Measurements from ENCODE around the gene FHL2.

The FHL2 gene

GRCh38 chr2:105397953-105398335 is 907 bp downstream of the FHL2 start:
- no peak for TF ChIP-seq CTCF (IDR thresholded peaks at IDR 0.05)
- no peaks in the 10 kb centered on the region for H3K9me3 ChIP-seq (ENCODE audit: control insufficient read depth, low read length)
- peak overlapping the region; percentile 46 for H3K4me3 ChIP-seq (ENCODE audit: low read depth, low read length)
- H3K27ac ChIP-seq = peak overlapping the region; percentile 1
- no peak overlapping the region for H2AFZ ChIP-seq
- no peaks in the 10 kb centered on the region for H3K36me3 ChIP-seq (ENCODE audit: control insufficient read depth, insufficient read depth, low read length)
- no peaks in the 10 kb centered on the region for H3K4me1 ChIP-seq
- H3K4me2 ChIP-seq (ENCODE audit: low read length) = no peak overlapping the region
- H3K9ac ChIP-seq = no peak overlapping the region
- peaks cover 2% of the 10 kb centered on the region for H3K27me3 ChIP-seq (ENCODE audit: control insufficient read depth, insufficient read depth, low read length)
- no peaks in the 10 kb centered on the region for H3K79me2 ChIP-seq

- H3K4me3 ChIP-seq (ENCODE audit: low read depth, low read length) = no peak overlapping the region
- no peak for TF ChIP-seq CTCF (IDR thresholded peaks at IDR 0.05)
- no peak overlapping the region for H3K4me2 ChIP-seq (ENCODE audit: low read length)
- no peaks in the 10 kb centered on the region for H3K9me3 ChIP-seq (ENCODE audit: control insufficient read depth, low read length)
- no peak overlapping the region for H2AFZ ChIP-seq
- H3K36me3 ChIP-seq (ENCODE audit: control insufficient read depth, insufficient read depth, low read length) = no peaks in the 10 kb centered on the region
- peaks cover 2% of the 10 kb centered on the region for H3K27me3 ChIP-seq (ENCODE audit: control insufficient read depth, insufficient read depth, low read length)
- no peaks in the 10 kb centered on the region for H3K4me1 ChIP-seq
- H3K9ac ChIP-seq = no peak overlapping the region
- no peaks in the 10 kb centered on the region for H3K79me2 ChIP-seq
- no peak overlapping the region for H3K27ac ChIP-seq
These were observed 1.7 kb downstream of the FHL2 start for GRCh38 chr2:105397025-105397722.

GRCh38 chr2:105396254-105397024 is 2.4 kb downstream of the FHL2 start:
- no peak overlapping the region for H3K27ac ChIP-seq
- no peak overlapping the region for H3K9ac ChIP-seq
- H3K4me3 ChIP-seq (ENCODE audit: low read depth, low read length) = no peak overlapping the region
- no peaks in the 10 kb centered on the region for H3K36me3 ChIP-seq (ENCODE audit: control insufficient read depth, insufficient read depth, low read length)
- H3K4me1 ChIP-seq = no peaks in the 10 kb centered on the region
- no peaks in the 10 kb centered on the region for H3K79me2 ChIP-seq
- no peaks in the 10 kb centered on the region for H3K9me3 ChIP-seq (ENCODE audit: control insufficient read depth, low read length)
- H3K4me2 ChIP-seq (ENCODE audit: low read length) = no peak overlapping the region
- peaks cover 2% of the 10 kb centered on the region for H3K27me3 ChIP-seq (ENCODE audit: control insufficient read depth, insufficient read depth, low read length)
- H2AFZ ChIP-seq = no peak overlapping the region
- no peak for TF ChIP-seq CTCF (IDR thresholded peaks at IDR 0.05)

- Histone ChIP-seq H3K36me3 (ENCODE audit: control insufficient read depth, insufficient read depth, low read length) (no peaks in the 10 kb centered on the region), H3K27me3 (ENCODE audit: control insufficient read depth, insufficient read depth, low read length) (peaks cover 2% of the 10 kb centered on the region), H3K79me2 (no peaks in the 10 kb centered on the region), H3K4me3 (ENCODE audit: low read depth, low read length) (no peak overlapping the region), H3K9ac (no peak overlapping the region), H3K9me3 (ENCODE audit: control insufficient read depth, low read length) (no peaks in the 10 kb centered on the region), H3K27ac (no peak overlapping the region), H3K4me2 (ENCODE audit: low read length) (no peak overlapping the region), H2AFZ (no peak overlapping the region), H3K4me1 (no peaks in the 10 kb centered on the region)
- no peak for TF ChIP-seq CTCF (IDR thresholded peaks at IDR 0.05)
These were observed 3.2 kb downstream of the FHL2 start for GRCh38 chr2:105395691-105396090.
